ENCODE results near the gene COL1A2. TPM values are rescaled to one million over a fixed set of nuclear protein-coding genes. Genes with fewer than 3 reads are reported as not detected.

The COL1A2 gene
- total RNA-seq (ENCODE audit: low replicate concordance) = 28.0 and 47.9 TPM in 2 replicates

- H3K79me2 ChIP-seq (ENCODE audit: low read depth) = peaks cover 11% of the 10 kb centered on the region
- peak; percentile 70 for DNase-seq (ENCODE audit: low spot score)
- peak within 1 kb of the TSS; percentile 45 for H2AFZ ChIP-seq (replicated peaks)
- Mint-ChIP-seq H3K27me3 (ENCODE audit: insufficient read depth, low read depth) (peaks cover 6% of the 10 kb centered on the region), H3K36me3 (peaks cover 2% of the 10 kb centered on the region), H3K9me3 (peaks cover 7% of the 10 kb centered on the region), H3K27ac (peak within 1 kb of the TSS; percentile 90), H3K4me3 (peak within 1 kb of the TSS; percentile 81), H3K4me1 (peaks cover 38% of the 10 kb centered on the region)
- H3K4me2 ChIP-seq = peak within 1 kb of the TSS; percentile 76
- peaks cover 22% of the 10 kb centered on the region for H3K4me1 ChIP-seq
- peak within 1 kb of the TSS; percentile 57 for H3K4me3 ChIP-seq
- H3K27ac ChIP-seq = no peak within 1 kb of the TSS
- H3F3A ChIP-seq (ENCODE audit: low read depth) = peaks cover 7% of the 10 kb centered on the region
- TF ChIP-seq, protein P1, sequence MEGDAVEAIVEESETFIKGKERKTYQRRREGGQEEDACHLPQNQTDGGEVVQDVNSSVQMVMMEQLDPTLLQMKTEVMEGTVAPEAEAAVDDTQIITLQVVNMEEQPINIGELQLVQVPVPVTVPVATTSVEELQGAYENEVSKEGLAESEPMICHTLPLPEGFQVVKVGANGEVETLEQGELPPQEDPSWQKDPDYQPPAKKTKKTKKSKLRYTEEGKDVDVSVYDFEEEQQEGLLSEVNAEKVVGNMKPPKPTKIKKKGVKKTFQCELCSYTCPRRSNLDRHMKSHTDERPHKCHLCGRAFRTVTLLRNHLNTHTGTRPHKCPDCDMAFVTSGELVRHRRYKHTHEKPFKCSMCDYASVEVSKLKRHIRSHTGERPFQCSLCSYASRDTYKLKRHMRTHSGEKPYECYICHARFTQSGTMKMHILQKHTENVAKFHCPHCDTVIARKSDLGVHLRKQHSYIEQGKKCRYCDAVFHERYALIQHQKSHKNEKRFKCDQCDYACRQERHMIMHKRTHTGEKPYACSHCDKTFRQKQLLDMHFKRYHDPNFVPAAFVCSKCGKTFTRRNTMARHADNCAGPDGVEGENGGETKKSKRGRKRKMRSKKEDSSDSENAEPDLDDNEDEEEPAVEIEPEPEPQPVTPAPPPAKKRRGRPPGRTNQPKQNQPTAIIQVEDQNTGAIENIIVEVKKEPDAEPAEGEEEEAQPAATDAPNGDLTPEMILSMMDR (IDR thresholded peaks at IDR 0.05) = no peak
- no peak for TF ChIP-seq EZH2 (IDR thresholded peaks at IDR 0.05)
- no peak for TF ChIP-seq EZH2phosphoT487 (IDR thresholded peaks at IDR 0.05)
- H3K36me3 ChIP-seq = no peaks in the 10 kb centered on the region
- H3K9ac ChIP-seq = no peak within 1 kb of the TSS
- no peaks in the 10 kb centered on the region for H4K20me1 ChIP-seq (ENCODE audit: low read depth)
- H3K27me3 ChIP-seq = peaks cover 4% of the 10 kb centered on the region
- H3K9me3 ChIP-seq (ENCODE audit: low read depth) = no peaks in the 10 kb centered on the region
Measured at GRCh38 chr7:94394437-94395140, at the start of gene COL1A2. Gene COL1A2, plus strand, starts transcription at chr7:94394895. Its CDS starts 137 bp downstream, at chr7:94395032.

DNA sequence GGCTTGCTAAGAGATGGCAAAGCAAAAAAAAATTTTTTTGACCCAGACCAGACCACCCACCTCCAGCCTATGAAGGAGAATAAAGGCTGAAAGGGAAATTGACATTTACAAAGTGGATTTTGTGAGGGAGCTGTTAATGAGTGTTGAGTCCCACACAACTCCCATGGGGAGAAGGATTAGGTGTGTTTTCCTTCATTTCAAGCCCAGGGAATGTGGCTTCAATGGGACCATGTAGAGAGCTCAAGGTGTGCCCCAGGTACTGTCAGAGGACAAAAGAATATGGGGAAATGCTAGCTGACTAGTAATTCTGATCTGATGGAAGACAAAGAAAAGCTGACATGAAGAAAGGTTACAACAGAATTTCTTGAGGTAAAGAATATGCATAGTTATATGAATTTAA lies 48.8 kb upstream of the COL1A2 start:
- DNase-seq (ENCODE audit: low spot score) = no peak
- H3K36me3 Mint-ChIP-seq = no peaks in the 10 kb centered on the region
- H3K4me1 ChIP-seq = peaks cover 3% of the 10 kb centered on the region
- no peak overlapping the region for H3K27ac ChIP-seq
- H3K27me3 ChIP-seq = no peaks in the 10 kb centered on the region
- H3K9ac ChIP-seq = no peak overlapping the region
- H3K4me3 ChIP-seq = no peak overlapping the region
- H3F3A ChIP-seq (ENCODE audit: low read depth) = no peaks in the 10 kb centered on the region
- H4K20me1 ChIP-seq (ENCODE audit: low read depth) = no peaks in the 10 kb centered on the region
- H3K4me1 Mint-ChIP-seq = peaks cover 22% of the 10 kb centered on the region
- TF ChIP-seq EZH2phosphoT487 (IDR thresholded peaks at IDR 0.05) (no peak), EZH2 (IDR thresholded peaks at IDR 0.05) (no peak)
- TF ChIP-seq, protein P1 (IDR thresholded peaks at IDR 0.05) = no peak
- no peaks in the 10 kb centered on the region for H3K27me3 Mint-ChIP-seq (ENCODE audit: insufficient read depth, low read depth)
- no peaks in the 10 kb centered on the region for H3K36me3 ChIP-seq
- no peak overlapping the region for H3K27ac Mint-ChIP-seq
- no peaks in the 10 kb centered on the region for H3K9me3 Mint-ChIP-seq
- H3K79me2 ChIP-seq (ENCODE audit: low read depth) = no peaks in the 10 kb centered on the region
- H3K4me2 ChIP-seq = no peak overlapping the region
- no peak overlapping the region for H3K4me3 Mint-ChIP-seq
- H2AFZ ChIP-seq (replicated peaks) = no peak overlapping the region
- no peaks in the 10 kb centered on the region for H3K9me3 ChIP-seq (ENCODE audit: low read depth)

DNA sequence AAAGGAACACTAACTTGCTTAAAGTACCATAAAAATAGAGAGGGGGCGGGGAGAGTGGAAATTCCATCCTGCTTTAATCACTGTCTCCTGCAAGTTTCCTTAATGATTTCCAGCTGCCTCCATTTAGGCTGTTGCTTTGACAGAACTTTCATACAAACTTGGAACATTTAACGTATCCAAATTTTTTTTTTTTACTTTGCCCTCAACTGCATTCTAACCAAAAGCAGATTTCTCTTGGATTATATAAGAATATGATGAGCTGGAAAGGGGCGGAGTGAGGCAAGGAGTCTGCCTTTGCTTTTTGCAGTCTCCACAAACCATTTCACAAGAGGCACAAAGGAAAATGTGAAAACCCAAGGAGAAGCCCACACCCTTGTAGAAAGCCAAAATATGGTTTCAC lies 46.6 kb upstream of the COL1A2 start:
- Histone ChIP-seq H3K79me2 (ENCODE audit: low read depth) (no peaks in the 10 kb centered on the region), H3K9ac (no peak overlapping the region), H3K9me3 (ENCODE audit: low read depth) (no peaks in the 10 kb centered on the region), H2AFZ (replicated peaks) (peak overlapping the region; percentile 9), H3K4me2 (no peak overlapping the region), H4K20me1 (ENCODE audit: low read depth) (no peaks in the 10 kb centered on the region), H3K36me3 (no peaks in the 10 kb centered on the region), H3K4me3 (no peak overlapping the region), H3F3A (ENCODE audit: low read depth) (no peaks in the 10 kb centered on the region), H3K4me1 (peaks cover 3% of the 10 kb centered on the region), H3K27me3 (no peaks in the 10 kb centered on the region), H3K27ac (no peak overlapping the region)
- Mint-ChIP-seq H3K36me3 (no peaks in the 10 kb centered on the region), H3K9me3 (no peaks in the 10 kb centered on the region), H3K27ac (no peak overlapping the region), H3K4me3 (no peak overlapping the region), H3K27me3 (ENCODE audit: insufficient read depth, low read depth) (no peaks in the 10 kb centered on the region), H3K4me1 (peaks cover 22% of the 10 kb centered on the region)
- no peak for DNase-seq (ENCODE audit: low spot score)
- TF ChIP-seq, protein P1 (IDR thresholded peaks at IDR 0.05) = no peak
- TF ChIP-seq EZH2phosphoT487 (IDR thresholded peaks at IDR 0.05) = no peak
- no peak for TF ChIP-seq EZH2 (IDR thresholded peaks at IDR 0.05)
